Smooth muscle cell (in vitro differentiated cells): ENCODE results near the gene MAPK1. TPM values are rescaled to one million over a fixed set of nuclear protein-coding genes. Genes with fewer than 3 reads are reported as not detected.

Experiments used
- DNase-seq: peaks from one replicate; lab custom pipeline; 2025; ENCODE audit not compliant: unreplicated experiment; lab: John Stamatoyannopoulos, UW
- H2AFZ ChIP-seq: fragments of 200-600 bp; sonication (generic); 2 replicates; pipeline ENCODE4 v1.6.0; 2016; ENCODE audit warnings: antibody characterized with exemption, low read depth, mild to moderate bottlenecking
- H3F3A ChIP-seq: fragments of 200-600 bp; sonication (generic); 2 replicates; pipeline ENCODE4 v1.6.0; 2017; ENCODE audit warnings: antibody characterized with exemption, low read depth
- H3K27ac ChIP-seq: fragments of 200-600 bp; sonication (generic); 2 replicates; pipeline ENCODE4 v1.5.1; 2016; ENCODE audit warnings: low read depth, mild to moderate bottlenecking
- H3K27me3 ChIP-seq: fragments of 200-600 bp; sonication (generic); 2 replicates; pipeline ENCODE4 v1.6.1; 2016; ENCODE audit warnings: low read depth, mild to moderate bottlenecking
- H3K36me3 ChIP-seq: fragments of 200-600 bp; sonication (generic); 2 replicates; pipeline ENCODE4 v1.5.1; 2016; ENCODE audit warnings: low read depth
- H3K4me1 ChIP-seq: fragments of 200-600 bp; sonication (generic); 2 replicates; pipeline ENCODE4 v1.5.1; 2016; ENCODE audit warnings: low read depth
- H3K4me2 ChIP-seq: fragments of 200-600 bp; sonication (generic); 2 replicates; pipeline ENCODE4 v1.6.0; 2016; ENCODE audit warnings: mild to moderate bottlenecking
- H3K4me3 ChIP-seq: fragments of 200-600 bp; sonication (generic); 2 replicates; pipeline ENCODE4 v1.5.1; 2016; ENCODE audit warnings: mild to moderate bottlenecking
- H3K79me2 ChIP-seq: fragments of 200-600 bp; sonication (generic); 2 replicates; pipeline ENCODE4 v1.6.0; 2016; ENCODE audit warnings: low read depth, mild to moderate bottlenecking
- H3K9ac ChIP-seq: fragments of 200-600 bp; sonication (generic); 2 replicates; pipeline ENCODE4 v1.6.0; 2016; ENCODE audit warnings: low read depth
- H3K9me3 ChIP-seq: fragments of 200-600 bp; sonication (generic); replicated peaks from 2 replicates; pipeline ENCODE4 v1.5.1; 2016; ENCODE audit warnings: low read depth
- H4K20me1 ChIP-seq: fragments of 200-600 bp; sonication (generic); 2 replicates; pipeline ENCODE4 v1.6.0; 2016; ENCODE audit warnings: low read depth
- CTCF ChIP-seq: fragments of 200-600 bp; sonication (generic); IDR thresholded peaks from 2 replicates; pipeline ENCODE4 v1.5.1; 2017; ENCODE audit warnings: borderline replicate concordance, mild to moderate bottlenecking, antibody characterized with exemption; ENCODE audit not compliant: insufficient read depth, poor library complexity, severe bottlenecking
- WGBS: methylation state at CpG from one replicate; pipeline ENCODE4 v1.1.7; 2016; ENCODE audit warnings: low lambda C conversion rate; 5-methylcytosine and 5-hydroxymethylcytosine counted together
- polyA plus RNA-seq: library from polyadenylated mRNA; unstranded; fragments of >200 nt; fragmentation: Nextera tagmentation; extraction: Ambion mirVana; gene quantifications from 2 replicates; pipeline ENCODE4 v1.2.1, GENCODE V29; 2016
- total RNA-seq: library from RNA; depleted of rRNA; stranded (reverse); fragments of >200 nt; gene quantifications from 2 replicates; pipeline ENCODE4 v1.2.3, GENCODE V29; 2014

The MAPK1 gene
- total and polyA plus RNA-seq, 2 experiments from 2014 or later: 57.1 to 62.3 TPM

- H3K9me3 ChIP-seq: no peaks in the 10 kb centered on the region
- no peak for DNase-seq
- peak overlapping the region; percentile 39 for H3K27ac ChIP-seq
- H3K79me2 ChIP-seq: peaks cover 97% of the 10 kb centered on the region
- peaks cover 99% of the 10 kb centered on the region for H4K20me1 ChIP-seq
- 88% methylated on average over 1 of the region's 1 CpG for WGBS
- no peak overlapping the region for H2AFZ ChIP-seq
- peak overlapping the region; percentile 26 for H3K9ac ChIP-seq
- no peaks in the 10 kb centered on the region for H3K36me3 ChIP-seq
- peak overlapping the region; percentile 69 for H3K4me2 ChIP-seq
- H3F3A ChIP-seq: peaks cover 7% of the 10 kb centered on the region
- TF ChIP-seq CTCF: no peak
- no peak overlapping the region for H3K4me3 ChIP-seq
- H3K27me3 ChIP-seq: no peaks in the 10 kb centered on the region
- H3K4me1 ChIP-seq: peaks cover 11% of the 10 kb centered on the region
Observed at GRCh38 chr22:21824445-21824912, 43.0 kb downstream of the MAPK1 start.

- DNase-seq: no peak
- no peak overlapping the region for H3K9ac ChIP-seq
- H3K27ac ChIP-seq: peak overlapping the region; percentile 39
- H3K4me1 ChIP-seq: peaks cover 14% of the 10 kb centered on the region
- peaks cover 97% of the 10 kb centered on the region for H3K79me2 ChIP-seq
- peak overlapping the region; percentile 69 for H3K4me2 ChIP-seq
- H3K27me3 ChIP-seq: no peaks in the 10 kb centered on the region
- 56% methylated on average over 5 of the region's 5 CpGs for WGBS
- no peak overlapping the region for H2AFZ ChIP-seq
- H3K36me3 ChIP-seq: no peaks in the 10 kb centered on the region
- peaks cover 99% of the 10 kb centered on the region for H4K20me1 ChIP-seq
- H3K9me3 ChIP-seq: no peaks in the 10 kb centered on the region
- TF ChIP-seq CTCF: no peak
- H3F3A ChIP-seq: peaks cover 7% of the 10 kb centered on the region
- H3K4me3 ChIP-seq: no peak overlapping the region
Observed at GRCh38 chr22:21823740-21824444, 43.6 kb downstream of the MAPK1 start.

- Histone ChIP-seq H4K20me1 (peaks cover 99% of the 10 kb centered on the region), H3K9ac (no peak overlapping the region), H3K4me1 (peaks cover 20% of the 10 kb centered on the region), H3K9me3 (no peaks in the 10 kb centered on the region), H3K79me2 (peaks cover 82% of the 10 kb centered on the region), H3K4me2 (no peak overlapping the region), H3K36me3 (no peaks in the 10 kb centered on the region), H3F3A (peaks cover 1% of the 10 kb centered on the region), H3K27ac (no peak overlapping the region), H3K27me3 (no peaks in the 10 kb centered on the region), H2AFZ (no peak overlapping the region), H3K4me3 (no peak overlapping the region)
- DNase-seq: no peak
- WGBS: 96% methylated on average over 2 of the region's 2 CpGs
- TF ChIP-seq CTCF: no peak
Observed at GRCh38 chr22:21819183-21819770, 48.2 kb downstream of the MAPK1 start.
